Measurements from ENCODE around the gene PAN3.

DNA sequence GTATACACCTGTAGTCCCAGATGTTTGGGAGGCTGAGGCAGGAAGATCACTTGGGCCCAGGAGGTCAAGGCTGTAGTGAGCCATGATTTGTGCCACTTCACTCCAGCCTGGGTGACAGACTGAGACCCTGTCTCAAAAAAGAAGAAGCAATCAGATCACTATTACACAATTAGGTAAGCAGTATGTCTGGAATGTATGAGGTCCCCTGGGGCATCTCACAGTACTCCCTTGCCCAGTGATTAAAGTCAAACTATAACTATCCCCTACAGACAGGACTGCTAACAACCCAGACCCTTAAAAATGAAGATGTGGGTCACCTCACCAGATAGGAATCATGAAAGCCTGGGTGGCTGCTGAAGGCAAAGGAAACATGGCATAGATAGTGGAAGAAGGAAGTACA lies 9.4 kb upstream of the PAN3 start:
- TF ChIP-seq, protein P1, sequence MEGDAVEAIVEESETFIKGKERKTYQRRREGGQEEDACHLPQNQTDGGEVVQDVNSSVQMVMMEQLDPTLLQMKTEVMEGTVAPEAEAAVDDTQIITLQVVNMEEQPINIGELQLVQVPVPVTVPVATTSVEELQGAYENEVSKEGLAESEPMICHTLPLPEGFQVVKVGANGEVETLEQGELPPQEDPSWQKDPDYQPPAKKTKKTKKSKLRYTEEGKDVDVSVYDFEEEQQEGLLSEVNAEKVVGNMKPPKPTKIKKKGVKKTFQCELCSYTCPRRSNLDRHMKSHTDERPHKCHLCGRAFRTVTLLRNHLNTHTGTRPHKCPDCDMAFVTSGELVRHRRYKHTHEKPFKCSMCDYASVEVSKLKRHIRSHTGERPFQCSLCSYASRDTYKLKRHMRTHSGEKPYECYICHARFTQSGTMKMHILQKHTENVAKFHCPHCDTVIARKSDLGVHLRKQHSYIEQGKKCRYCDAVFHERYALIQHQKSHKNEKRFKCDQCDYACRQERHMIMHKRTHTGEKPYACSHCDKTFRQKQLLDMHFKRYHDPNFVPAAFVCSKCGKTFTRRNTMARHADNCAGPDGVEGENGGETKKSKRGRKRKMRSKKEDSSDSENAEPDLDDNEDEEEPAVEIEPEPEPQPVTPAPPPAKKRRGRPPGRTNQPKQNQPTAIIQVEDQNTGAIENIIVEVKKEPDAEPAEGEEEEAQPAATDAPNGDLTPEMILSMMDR (IDR thresholded peaks at IDR 0.05; ENCODE audit: low read length) = no peak
- TF ChIP-seq EZH2 (IDR thresholded peaks at IDR 0.05; ENCODE audit: borderline replicate concordance, low read length) = no peak

Data from OCI-LY1 (cell line).